GM19035 (cell line): ENCODE measurements around the gene LSG1.

Experiments used
- ATAC-seq: cut with Tn5 transposase; IDR thresholded peaks from one replicate; pipeline ENCODE4 v1.9.1; 2021; ENCODE audit not compliant: unreplicated experiment

LSG1 gene

GRCh38 chr3:194687638-194688199, 15.7 kb upstream of the LSG1 start:
- peak; percentile 38 for ATAC-seq

GRCh38 chr3:194686816-194687637, 15.0 kb upstream of the LSG1 start:
- peak; percentile 3 for ATAC-seq

- no peak for ATAC-seq
Observed at GRCh38 chr3:194686414-194686815, 14.4 kb upstream of the LSG1 start.

GRCh38 chr3:194685718-194686413, 13.9 kb upstream of the LSG1 start, which contains the start of gene FAM43A:
FAM43A (plus strand) TSS chr3:194685883; CDS start chr3:194686827, 944 bp downstream.
- ATAC-seq, result peak; percentile 37

GRCh38 chr3:194685065-194685717, 13.2 kb upstream of the LSG1 start:
- peak; percentile 25 for ATAC-seq

GRCh38 chr3:194683380-194683779, 11.4 kb upstream of the LSG1 start:
- no peak for ATAC-seq

GRCh38 chr3:194682694-194683310, 10.8 kb upstream of the LSG1 start:
- peak; percentile 45 for ATAC-seq

- no peak for ATAC-seq
Observed at GRCh38 chr3:194682189-194682693, 10.2 kb upstream of the LSG1 start.

GRCh38 chr3:194680888-194681615, 9.1 kb upstream of the LSG1 start:
- no peak for ATAC-seq

- no peak for ATAC-seq
Observed at GRCh38 chr3:194676471-194676870, 4.5 kb upstream of the LSG1 start.

GRCh38 chr3:194675680-194676079, 3.7 kb upstream of the LSG1 start:
- ATAC-seq, result no peak

GRCh38 chr3:194675081-194675640, 3.2 kb upstream of the LSG1 start:
- no peak for ATAC-seq

GRCh38 chr3:194673761-194674160, 1.8 kb upstream of the LSG1 start:
- no peak for ATAC-seq

- no peak for ATAC-seq
Observed at GRCh38 chr3:194672876-194673275, 885 bp upstream of the LSG1 start.

- peak; percentile 31 for ATAC-seq
Observed at GRCh38 chr3:194671511-194671899, 486 bp downstream of the LSG1 start.

GRCh38 chr3:194667363-194667762, 4.6 kb downstream of the LSG1 start:
- ATAC-seq, result no peak

GRCh38 chr3:194664857-194665256, 7.1 kb downstream of the LSG1 start:
- no peak for ATAC-seq

- ATAC-seq, result no peak
Observed at GRCh38 chr3:194661946-194662345, 10.0 kb downstream of the LSG1 start.

- no peak for ATAC-seq
Observed at GRCh38 chr3:194661374-194661773, 10.6 kb downstream of the LSG1 start.

- ATAC-seq, result no peak
Observed at GRCh38 chr3:194659778-194660177, 12.2 kb downstream of the LSG1 start.
